Left ventricle myocardium superior (tissue), 1 donor: Measurements from ENCODE around the gene EGFR. TPM values are rescaled to one million over a fixed set of nuclear protein-coding genes. Genes with fewer than 3 reads are reported as not detected.

Experiments
- ATAC-seq: fragments of 200-7000 bp; cut with Tn5 transposase; one replicate; pipeline ENCODE4 v1.9.1; 2020; ENCODE audit warnings: mild to moderate bottlenecking, moderate library complexity
- DNase-seq: peaks from one replicate; pipeline ENCODE4 v3.0.0-alpha.2; 2020
- intact Hi-C: fragments of 100-400 bp; cut with micrococcal nuclease; formaldehyde crosslinking; loops from one replicate; pipeline ENCODE4 v1.11.0; 2022
- total RNA-seq: library from RNA; stranded (reverse); fragmentation: NEBNext Ultra II Directional; extraction: Animal tissue kit (Norgen Biotek cat#: 25700); gene quantifications from one replicate; pipeline ENCODE4 v1.2.1, GENCODE V29; 2021
- donor health status: DM: no; HTN: yes; CAD: no; lungs with severe emphysema.

EGFR gene
- total RNA-seq, 1 donor from 2014 or later: 11.2 TPM

- no peak for ATAC-seq
- no peak for DNase-seq
- intact Hi-C loops: loop anchor here (10.0 kb wide), 1 partner anchor 72 kb away; no protein-coding TSS in a partner anchor
Measured at GRCh38 chr7:55073051-55073511, 54.3 kb downstream of the EGFR start.

GRCh38 chr7:55073976-55074528, 55.2 kb downstream of the EGFR start:
- intact Hi-C loops: loop anchor here (10.0 kb wide), 1 partner anchor 71 kb away; no protein-coding TSS in a partner anchor
- DNase-seq: peak; percentile 59
- ATAC-seq: peak; percentile 67

GRCh38 chr7:55075464-55076021, 56.7 kb downstream of the EGFR start:
- DNase-seq (peak; percentile 74), ATAC-seq (peak; percentile 89)
- intact Hi-C loops: loop anchor here (10.0 kb wide), 1 partner anchor 69 kb away; no protein-coding TSS in a partner anchor

- DNase-seq (no peak), ATAC-seq (no peak)
- intact Hi-C loops: loop anchor here (10.0 kb wide), 1 partner anchor 67 kb away; no protein-coding TSS in a partner anchor
Measured at GRCh38 chr7:55077561-55078410, 59.0 kb downstream of the EGFR start.

GRCh38 chr7:55078465-55079372, 59.9 kb downstream of the EGFR start:
- intact Hi-C loops: loop anchor here (10.0 kb wide), 1 partner anchor 66 kb away; no protein-coding TSS in a partner anchor
- no peak for ATAC-seq
- peak; percentile 42 for DNase-seq

GRCh38 chr7:55080000-55080623, 61.3 kb downstream of the EGFR start:
- ATAC-seq (no peak), DNase-seq (no peak)
- intact Hi-C loops: loop anchor here (10.0 kb wide), 1 partner anchor 65 kb away; no protein-coding TSS in a partner anchor

GRCh38 chr7:55081068-55081467, 62.3 kb downstream of the EGFR start:
- ATAC-seq (peak; percentile 36), DNase-seq (no peak)
- intact Hi-C loops: no loop called here

GRCh38 chr7:55081472-55082227, 62.8 kb downstream of the EGFR start:
- ATAC-seq: peak; percentile 56
- intact Hi-C loops: no loop called here
- no peak for DNase-seq

- intact Hi-C loops: no loop called here
- no peak for DNase-seq
- no peak for ATAC-seq
Measured at GRCh38 chr7:55082228-55082603, 63.4 kb downstream of the EGFR start.

GRCh38 chr7:55083206-55083605, 64.4 kb downstream of the EGFR start:
- intact Hi-C loops: no loop called here
- DNase-seq (no peak), ATAC-seq (no peak)

GRCh38 chr7:55084307-55084706, 65.5 kb downstream of the EGFR start:
- ATAC-seq: no peak
- intact Hi-C loops: no loop called here
- no peak for DNase-seq

- ATAC-seq (no peak), DNase-seq (no peak)
- intact Hi-C loops: no loop called here
Measured at GRCh38 chr7:55085511-55086412, 66.9 kb downstream of the EGFR start.

- intact Hi-C loops: no loop called here
- ATAC-seq (peak; percentile 48), DNase-seq (peak; percentile 38)
Measured at GRCh38 chr7:55086413-55087201, 67.8 kb downstream of the EGFR start.

- ATAC-seq: no peak
- intact Hi-C loops: no loop called here
- no peak for DNase-seq
Measured at GRCh38 chr7:55087521-55087961, 68.7 kb downstream of the EGFR start.

GRCh38 chr7:55088107-55088506, 69.3 kb downstream of the EGFR start:
- intact Hi-C loops: no loop called here
- DNase-seq: no peak
- ATAC-seq: no peak

GRCh38 chr7:55088620-55089019, 69.8 kb downstream of the EGFR start:
- ATAC-seq (peak; percentile 22), DNase-seq (no peak)
- intact Hi-C loops: no loop called here
